ENCODE measurements around the gene TUBB3. TPM values are rescaled to one million over a fixed set of nuclear protein-coding genes. Genes with fewer than 3 reads are reported as not detected.

TUBB3 gene
- total RNA-seq, 1 donor from 2014 or later = 3,960 TPM

GRCh38 chr16:89910717-89911354 lies 12.3 kb upstream of the TUBB3 start:
- Mint-ChIP-seq H3K4me3 (ENCODE audit: unreplicated experiment) (no peak overlapping the region), H3K27me3 (ENCODE audit: unreplicated experiment) (peaks cover 10% of the 10 kb centered on the region), H3K9me3 (ENCODE audit: unreplicated experiment) (peaks cover 7% of the 10 kb centered on the region), H3K27ac (ENCODE audit: unreplicated experiment) (no peak overlapping the region), H3K36me3 (ENCODE audit: unreplicated experiment) (no peaks in the 10 kb centered on the region), H3K4me1 (ENCODE audit: low read depth, unreplicated experiment) (peaks cover 6% of the 10 kb centered on the region)
- no peak for DNase-seq
- TF ChIP-seq CTCF (IDR thresholded peaks at IDR 0.05; ENCODE audit: partially characterized antibody, unreplicated experiment) = no peak

GRCh38 chr16:89911375-89911774 lies 11.8 kb upstream of the TUBB3 start:
- Mint-ChIP-seq H3K36me3 (ENCODE audit: unreplicated experiment) (no peaks in the 10 kb centered on the region), H3K4me1 (ENCODE audit: low read depth, unreplicated experiment) (peaks cover 1% of the 10 kb centered on the region), H3K9me3 (ENCODE audit: unreplicated experiment) (peaks cover 7% of the 10 kb centered on the region), H3K27ac (ENCODE audit: unreplicated experiment) (no peak overlapping the region), H3K4me3 (ENCODE audit: unreplicated experiment) (no peak overlapping the region), H3K27me3 (ENCODE audit: unreplicated experiment) (peaks cover 9% of the 10 kb centered on the region)
- no peak for DNase-seq
- no peak for TF ChIP-seq CTCF (IDR thresholded peaks at IDR 0.05; ENCODE audit: partially characterized antibody, unreplicated experiment)

- H3K27ac Mint-ChIP-seq (ENCODE audit: unreplicated experiment) = no peak overlapping the region
- no peaks in the 10 kb centered on the region for H3K36me3 Mint-ChIP-seq (ENCODE audit: unreplicated experiment)
- H3K4me1 Mint-ChIP-seq (ENCODE audit: low read depth, unreplicated experiment) = no peaks in the 10 kb centered on the region
- H3K9me3 Mint-ChIP-seq (ENCODE audit: unreplicated experiment) = peaks cover 7% of the 10 kb centered on the region
- H3K4me3 Mint-ChIP-seq (ENCODE audit: unreplicated experiment) = no peak overlapping the region
- no peak for TF ChIP-seq CTCF (IDR thresholded peaks at IDR 0.05; ENCODE audit: partially characterized antibody, unreplicated experiment)
- peaks cover 9% of the 10 kb centered on the region for H3K27me3 Mint-ChIP-seq (ENCODE audit: unreplicated experiment)
- DNase-seq = no peak
Measured at GRCh38 chr16:89912143-89912542, 11.0 kb upstream of the TUBB3 start.

- Mint-ChIP-seq H3K27ac (ENCODE audit: unreplicated experiment) (no peak overlapping the region), H3K36me3 (ENCODE audit: unreplicated experiment) (no peaks in the 10 kb centered on the region), H3K4me3 (ENCODE audit: unreplicated experiment) (no peak overlapping the region), H3K4me1 (ENCODE audit: low read depth, unreplicated experiment) (no peaks in the 10 kb centered on the region), H3K9me3 (ENCODE audit: unreplicated experiment) (peaks cover 7% of the 10 kb centered on the region), H3K27me3 (ENCODE audit: unreplicated experiment) (peaks cover 9% of the 10 kb centered on the region)
- DNase-seq = no peak
- TF ChIP-seq CTCF (IDR thresholded peaks at IDR 0.05; ENCODE audit: partially characterized antibody, unreplicated experiment) = no peak
Measured at GRCh38 chr16:89912627-89913026, 10.5 kb upstream of the TUBB3 start.

Measured in glutamatergic neuron (in vitro differentiated cells).